HL-60 (cell line): ENCODE measurements around the gene AOPEP.

Experiments
- DNase-seq, 2 experiments: peaks; one replicate each; pipeline ENCODE4 v3.0.0-alpha.2; 2010 to 2020; ENCODE audit warnings: low read depth in 1 of 2, low spot score in 1 of 2
- H3K27ac ChIP-seq: fragments of 250-450 bp; sonication (Bioruptor Pico); replicated peaks from 2 replicates; pipeline ENCODE4 v1.5.1; 2020; ENCODE audit warnings: mild to moderate bottlenecking, moderate library complexity
- H3K27me3 ChIP-seq: fragments of 250-450 bp; sonication (Bioruptor Pico); 2 replicates; pipeline ENCODE4 v1.5.1; 2021; ENCODE audit warnings: mild to moderate bottlenecking, moderate library complexity; ENCODE audit not compliant: insufficient read depth, poor library complexity, severe bottlenecking
- H3K4me3 ChIP-seq: replicated peaks from 2 replicates; pipeline ENCODE4 v1.5.1; 2011; ENCODE audit warnings: mild to moderate bottlenecking, control low read depth, low read length; ENCODE audit not compliant: insufficient read depth
- GABPA ChIP-seq: IDR thresholded peaks from 2 replicates; pipeline ENCODE4 v1.6.1; 2012; ENCODE audit warnings: low read depth
- POLR2AphosphoS5 ChIP-seq: IDR thresholded peaks from 2 replicates; pipeline ENCODE4 v1.6.1; 2012; ENCODE audit warnings: low read depth
- SPI1 ChIP-seq: IDR thresholded peaks from 2 replicates; pipeline ENCODE4 v1.6.1; 2012; ENCODE audit warnings: low read depth, mild to moderate bottlenecking, borderline replicate concordance
- TF ChIP-seq, protein P1 (sequence below): IDR thresholded peaks from 2 replicates; pipeline ENCODE4 v1.6.1; 2012; ENCODE audit warnings: low read depth; ENCODE audit not compliant: insufficient replicate concordance
- TF ChIP-seq, protein P2 (sequence below): IDR thresholded peaks from one replicate; pipeline ENCODE4 v1.5.1; 2011; ENCODE audit warnings: low read length, control low read depth, inconsistent platforms; ENCODE audit not compliant: insufficient read depth

The AOPEP gene

GRCh38 chr9:94896512-94896911 is 170.0 kb downstream of the AOPEP start:
- DNase-seq: no peak
- Histone ChIP-seq H3K27me3 (no peaks in the 10 kb centered on the region), H3K4me3 (no peak overlapping the region), H3K27ac (no peak overlapping the region)
- TF ChIP-seq SPI1 (no peak), GABPA (no peak), POLR2AphosphoS5 (no peak)
- TF ChIP-seq, protein P1, sequence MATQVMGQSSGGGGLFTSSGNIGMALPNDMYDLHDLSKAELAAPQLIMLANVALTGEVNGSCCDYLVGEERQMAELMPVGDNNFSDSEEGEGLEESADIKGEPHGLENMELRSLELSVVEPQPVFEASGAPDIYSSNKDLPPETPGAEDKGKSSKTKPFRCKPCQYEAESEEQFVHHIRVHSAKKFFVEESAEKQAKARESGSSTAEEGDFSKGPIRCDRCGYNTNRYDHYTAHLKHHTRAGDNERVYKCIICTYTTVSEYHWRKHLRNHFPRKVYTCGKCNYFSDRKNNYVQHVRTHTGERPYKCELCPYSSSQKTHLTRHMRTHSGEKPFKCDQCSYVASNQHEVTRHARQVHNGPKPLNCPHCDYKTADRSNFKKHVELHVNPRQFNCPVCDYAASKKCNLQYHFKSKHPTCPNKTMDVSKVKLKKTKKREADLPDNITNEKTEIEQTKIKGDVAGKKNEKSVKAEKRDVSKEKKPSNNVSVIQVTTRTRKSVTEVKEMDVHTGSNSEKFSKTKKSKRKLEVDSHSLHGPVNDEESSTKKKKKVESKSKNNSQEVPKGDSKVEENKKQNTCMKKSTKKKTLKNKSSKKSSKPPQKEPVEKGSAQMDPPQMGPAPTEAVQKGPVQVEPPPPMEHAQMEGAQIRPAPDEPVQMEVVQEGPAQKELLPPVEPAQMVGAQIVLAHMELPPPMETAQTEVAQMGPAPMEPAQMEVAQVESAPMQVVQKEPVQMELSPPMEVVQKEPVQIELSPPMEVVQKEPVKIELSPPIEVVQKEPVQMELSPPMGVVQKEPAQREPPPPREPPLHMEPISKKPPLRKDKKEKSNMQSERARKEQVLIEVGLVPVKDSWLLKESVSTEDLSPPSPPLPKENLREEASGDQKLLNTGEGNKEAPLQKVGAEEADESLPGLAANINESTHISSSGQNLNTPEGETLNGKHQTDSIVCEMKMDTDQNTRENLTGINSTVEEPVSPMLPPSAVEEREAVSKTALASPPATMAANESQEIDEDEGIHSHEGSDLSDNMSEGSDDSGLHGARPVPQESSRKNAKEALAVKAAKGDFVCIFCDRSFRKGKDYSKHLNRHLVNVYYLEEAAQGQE: no peak
- TF ChIP-seq, protein P2, sequence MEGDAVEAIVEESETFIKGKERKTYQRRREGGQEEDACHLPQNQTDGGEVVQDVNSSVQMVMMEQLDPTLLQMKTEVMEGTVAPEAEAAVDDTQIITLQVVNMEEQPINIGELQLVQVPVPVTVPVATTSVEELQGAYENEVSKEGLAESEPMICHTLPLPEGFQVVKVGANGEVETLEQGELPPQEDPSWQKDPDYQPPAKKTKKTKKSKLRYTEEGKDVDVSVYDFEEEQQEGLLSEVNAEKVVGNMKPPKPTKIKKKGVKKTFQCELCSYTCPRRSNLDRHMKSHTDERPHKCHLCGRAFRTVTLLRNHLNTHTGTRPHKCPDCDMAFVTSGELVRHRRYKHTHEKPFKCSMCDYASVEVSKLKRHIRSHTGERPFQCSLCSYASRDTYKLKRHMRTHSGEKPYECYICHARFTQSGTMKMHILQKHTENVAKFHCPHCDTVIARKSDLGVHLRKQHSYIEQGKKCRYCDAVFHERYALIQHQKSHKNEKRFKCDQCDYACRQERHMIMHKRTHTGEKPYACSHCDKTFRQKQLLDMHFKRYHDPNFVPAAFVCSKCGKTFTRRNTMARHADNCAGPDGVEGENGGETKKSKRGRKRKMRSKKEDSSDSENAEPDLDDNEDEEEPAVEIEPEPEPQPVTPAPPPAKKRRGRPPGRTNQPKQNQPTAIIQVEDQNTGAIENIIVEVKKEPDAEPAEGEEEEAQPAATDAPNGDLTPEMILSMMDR: no peak

DNA sequence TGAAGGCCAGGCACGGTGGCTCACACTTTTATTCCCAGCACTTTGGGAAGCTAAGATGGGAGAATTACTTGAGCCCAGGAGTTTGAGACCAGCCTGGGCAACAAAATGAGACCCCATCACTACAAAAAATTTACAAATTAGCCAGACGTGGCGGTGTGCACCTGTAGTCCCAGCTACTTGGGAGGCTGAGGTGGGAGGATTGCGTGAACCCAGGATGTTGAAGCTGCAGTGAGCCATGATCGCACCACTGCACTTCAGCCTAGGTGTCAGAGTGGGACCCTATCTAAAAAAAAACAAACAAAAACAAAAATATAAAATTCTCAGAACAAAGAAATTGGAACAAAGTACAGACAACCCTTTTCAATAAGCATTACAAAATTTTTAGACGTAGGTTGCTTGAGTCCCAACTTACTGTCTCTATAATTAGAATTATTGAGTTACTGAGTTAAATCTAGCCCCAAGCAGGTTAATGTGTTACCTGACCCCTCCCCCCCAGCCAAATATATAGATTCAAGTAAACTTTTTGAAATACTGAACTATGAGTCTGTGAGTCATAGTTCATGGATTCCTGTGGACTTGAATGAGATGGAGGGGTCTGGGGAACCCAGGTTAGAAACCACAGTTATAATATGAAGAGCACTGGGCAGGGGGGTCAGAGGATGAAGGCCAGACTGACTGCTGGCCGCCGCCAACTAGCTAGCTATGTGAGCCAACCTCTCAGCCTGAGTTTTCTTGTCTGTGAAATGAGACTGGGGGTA is 173.1 kb downstream of the AOPEP start:
- Histone ChIP-seq H3K27me3 (no peaks in the 10 kb centered on the region), H3K27ac (no peak overlapping the region), H3K4me3 (no peak overlapping the region)
- no peak for DNase-seq
- TF ChIP-seq, protein P1: no peak
- no peak for TF ChIP-seq POLR2AphosphoS5
- TF ChIP-seq, protein P2: no peak
- no peak for TF ChIP-seq SPI1
- TF ChIP-seq GABPA: no peak

- TF ChIP-seq, protein P2: no peak
- no peak for TF ChIP-seq POLR2AphosphoS5
- Histone ChIP-seq H3K27ac (no peak overlapping the region), H3K27me3 (no peaks in the 10 kb centered on the region), H3K4me3 (no peak overlapping the region)
- DNase-seq: no peak
Measured at GRCh38 chr9:94900222-94901018, 173.9 kb downstream of the AOPEP start.
